ENCODE data around the gene SNPH. TPM values are rescaled to one million over a fixed set of nuclear protein-coding genes. Genes with fewer than 3 reads are reported as not detected.

Gene SNPH
- total and polyA plus RNA-seq, 3 experiments from 2014 or later = 3.2 to 5.8 (median 3.5) TPM

DNA sequence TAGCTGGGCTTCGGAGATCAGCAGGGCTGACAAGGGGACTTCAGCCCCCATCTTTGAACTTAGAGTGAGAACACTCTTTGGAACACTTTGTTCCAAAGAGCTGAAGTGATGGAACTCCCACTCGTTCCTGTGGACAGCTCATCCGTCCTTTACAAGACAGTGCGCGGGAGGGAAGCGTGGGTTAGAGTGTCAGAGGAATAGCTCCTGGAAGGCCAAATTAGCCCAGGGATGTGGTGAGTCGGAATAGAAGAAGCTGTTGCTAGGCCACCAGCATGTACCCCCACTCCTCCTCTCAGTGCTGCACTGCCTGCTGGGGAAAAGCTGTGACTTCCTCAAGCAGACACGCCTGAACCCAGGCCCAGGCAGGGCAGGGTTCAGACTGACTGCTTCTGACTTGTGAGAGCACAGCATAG is 61.2 kb downstream of the SNPH start:
- H3K9me3 ChIP-seq (ENCODE audit: low read length) = no peaks in the 10 kb centered on the region
- Mint-ChIP-seq H3K4me3 (peak overlapping the region in 3 of 7 donors; percentile 12 to 29 (median 15)), H3K27ac (peak overlapping the region in 3 of 8 donors; percentile 49 to 82 (median 72)), H3K9me3 (no peaks in the 10 kb centered on the region), H3K27me3 (no peaks in the 10 kb centered on the region), H3K4me1 (peaks cover 16 to 30% (median 25%) of the 10 kb centered on the region in 3 donors), H3K36me3 (peaks cover 0 to 31% (median 0%) of the 10 kb centered on the region in 3 donors)
- no peak for DNase-seq
- no peaks in the 10 kb centered on the region for H3K27me3 ChIP-seq (ENCODE audit: insufficient read depth, low read length, poor library complexity, severe bottlenecking)
- CTCF ChIA-PET = no interaction called here
- no peak overlapping the region for H3K27ac ChIP-seq (ENCODE audit: low read depth, low read length)
- no peak overlapping the region for H3K4me3 ChIP-seq (ENCODE audit: low read length)
- peaks cover 41% of the 10 kb centered on the region for H3K4me1 ChIP-seq (ENCODE audit: insufficient read depth, low read length)
- POLR2A ChIA-PET = interaction anchor here (0.7 kb wide), 1 partner anchor 201 kb away, joined by 3 read pairs; no protein-coding TSS in a partner anchor
- H3K36me3 ChIP-seq (ENCODE audit: insufficient read depth, low read length) = peaks cover 5% of the 10 kb centered on the region

DNA sequence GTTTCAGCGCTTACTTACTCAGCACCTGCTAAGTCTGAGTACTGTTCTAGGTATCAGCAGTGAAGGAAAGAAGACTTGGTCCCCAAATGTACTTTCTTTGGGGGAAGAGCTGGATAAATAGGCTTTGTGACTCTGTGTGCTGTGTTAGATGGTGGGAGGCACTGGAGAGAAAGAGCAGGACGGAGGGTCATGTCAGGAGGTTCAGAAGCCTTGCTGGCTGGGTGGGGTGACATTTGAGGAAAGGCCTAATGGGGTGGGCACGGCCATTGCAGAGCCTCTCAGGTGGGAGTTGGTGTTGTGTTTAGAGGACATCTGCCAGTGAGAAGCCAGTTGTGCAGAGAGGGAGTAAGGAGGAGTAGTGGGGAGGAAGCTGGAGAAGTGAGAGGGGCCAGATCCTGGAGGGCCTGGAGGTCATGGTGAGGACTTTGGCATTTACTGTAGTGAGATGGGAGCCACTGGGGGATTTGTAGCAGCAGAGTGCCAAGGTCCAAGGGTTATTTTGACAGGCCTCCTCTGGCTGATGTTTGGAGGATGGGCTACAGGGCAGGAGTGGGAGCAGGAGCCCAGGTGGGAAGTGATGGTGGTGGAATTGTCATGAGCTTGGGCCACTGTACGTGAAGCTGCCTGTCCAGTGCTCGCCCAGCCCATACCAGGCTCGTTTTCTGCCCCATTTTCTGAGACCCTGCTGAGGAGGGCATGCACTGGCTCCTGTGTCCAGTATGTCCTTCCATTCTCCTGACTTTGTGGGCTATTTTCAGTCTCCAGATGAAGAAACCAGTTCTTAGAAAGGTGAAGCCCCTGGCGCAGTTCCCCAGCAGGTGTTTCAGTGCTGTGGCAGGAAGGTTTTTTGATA is 62.0 kb downstream of the SNPH start:
- H3K27ac ChIP-seq (ENCODE audit: low read depth, low read length) = no peak overlapping the region
- CTCF ChIA-PET = no interaction called here
- no peak for DNase-seq
- peaks cover 41% of the 10 kb centered on the region for H3K4me1 ChIP-seq (ENCODE audit: insufficient read depth, low read length)
- H3K27me3 ChIP-seq (ENCODE audit: insufficient read depth, low read length, poor library complexity, severe bottlenecking) = no peaks in the 10 kb centered on the region
- H3K36me3 ChIP-seq (ENCODE audit: insufficient read depth, low read length) = peaks cover 5% of the 10 kb centered on the region
- POLR2A ChIA-PET = no interaction called here
- peaks cover 16 to 35% (median 27%) of the 10 kb centered on the region in 3 donors for H3K4me1 Mint-ChIP-seq
- no peaks in the 10 kb centered on the region for H3K9me3 Mint-ChIP-seq
- no peak overlapping the region for H3K4me3 ChIP-seq (ENCODE audit: low read length)
- H3K36me3 Mint-ChIP-seq = peaks cover 0 to 39% (median 0%) of the 10 kb centered on the region in 3 donors
- H3K4me3 Mint-ChIP-seq = peak overlapping the region in 2 of 7 donors; percentile 5 to 29
- no peaks in the 10 kb centered on the region for H3K27me3 Mint-ChIP-seq
- no peaks in the 10 kb centered on the region for H3K9me3 ChIP-seq (ENCODE audit: low read length)
- peak overlapping the region in 7 of 8 donors; percentile 16 to 92 (median 61) for H3K27ac Mint-ChIP-seq

DNA sequence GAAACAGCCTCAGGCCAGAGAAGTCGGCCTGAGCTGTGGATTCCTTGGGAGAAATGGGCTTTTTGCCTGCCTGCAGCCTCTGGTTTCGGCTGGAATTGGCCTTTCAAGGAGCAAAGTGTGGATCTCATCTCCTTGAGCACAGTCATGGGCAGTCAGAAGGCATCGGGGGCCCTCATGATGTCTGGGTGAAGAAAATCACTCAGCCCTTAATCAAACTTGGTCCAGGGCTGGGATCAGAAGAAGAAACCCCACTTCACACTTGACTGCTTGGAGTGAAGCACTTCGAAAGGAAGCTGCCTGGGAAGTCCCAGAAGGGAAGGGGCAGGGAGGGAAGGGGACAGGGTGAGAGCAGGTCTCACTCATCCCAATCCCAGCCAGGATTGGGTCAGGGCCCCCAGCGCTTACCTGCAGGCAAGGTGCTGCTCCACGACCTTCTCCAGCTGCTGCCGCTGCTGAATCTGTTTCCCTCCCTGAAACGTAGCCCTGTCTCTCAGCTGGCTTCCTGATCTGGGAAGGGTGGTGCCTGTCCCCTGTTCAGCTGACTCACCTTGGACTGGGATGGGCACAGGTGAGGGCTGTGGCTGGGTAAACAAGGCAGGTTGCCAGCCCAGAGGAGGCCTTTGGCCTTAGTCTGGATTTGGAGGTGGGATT is 62.7 kb downstream of the SNPH start, which contains the start of gene SDCBP2:
Gene SDCBP2, minus strand, starts transcription at position 460 of the 651 bp plus-strand sequence. CDS start 8,723 bp downstream, outside the sequence.
- CTCF ChIA-PET = no interaction called here
- peaks cover 5% of the 10 kb centered on the region for H3K36me3 ChIP-seq (ENCODE audit: insufficient read depth, low read length)
- Mint-ChIP-seq H3K9me3 (no peaks in the 10 kb centered on the region), H3K27ac (peak within 1 kb of the TSS; percentile 49 to 92 (median 76)), H3K36me3 (peaks cover 0 to 45% (median 0%) of the 10 kb centered on the region in 3 donors), H3K4me3 (peak within 1 kb of the TSS in 1 of 7 donors; percentile 69), H3K27me3 (no peaks in the 10 kb centered on the region), H3K4me1 (peaks cover 16 to 35% (median 31%) of the 10 kb centered on the region in 3 donors)
- DNase-seq = no peak
- H3K27ac ChIP-seq (ENCODE audit: low read depth, low read length) = no peak within 1 kb of the TSS
- no peaks in the 10 kb centered on the region for H3K9me3 ChIP-seq (ENCODE audit: low read length)
- POLR2A ChIA-PET = no interaction called here
- H3K4me1 ChIP-seq (ENCODE audit: insufficient read depth, low read length) = peaks cover 41% of the 10 kb centered on the region
- no peaks in the 10 kb centered on the region for H3K27me3 ChIP-seq (ENCODE audit: insufficient read depth, low read length, poor library complexity, severe bottlenecking)
- no peak within 1 kb of the TSS for H3K4me3 ChIP-seq (ENCODE audit: low read length)

DNA sequence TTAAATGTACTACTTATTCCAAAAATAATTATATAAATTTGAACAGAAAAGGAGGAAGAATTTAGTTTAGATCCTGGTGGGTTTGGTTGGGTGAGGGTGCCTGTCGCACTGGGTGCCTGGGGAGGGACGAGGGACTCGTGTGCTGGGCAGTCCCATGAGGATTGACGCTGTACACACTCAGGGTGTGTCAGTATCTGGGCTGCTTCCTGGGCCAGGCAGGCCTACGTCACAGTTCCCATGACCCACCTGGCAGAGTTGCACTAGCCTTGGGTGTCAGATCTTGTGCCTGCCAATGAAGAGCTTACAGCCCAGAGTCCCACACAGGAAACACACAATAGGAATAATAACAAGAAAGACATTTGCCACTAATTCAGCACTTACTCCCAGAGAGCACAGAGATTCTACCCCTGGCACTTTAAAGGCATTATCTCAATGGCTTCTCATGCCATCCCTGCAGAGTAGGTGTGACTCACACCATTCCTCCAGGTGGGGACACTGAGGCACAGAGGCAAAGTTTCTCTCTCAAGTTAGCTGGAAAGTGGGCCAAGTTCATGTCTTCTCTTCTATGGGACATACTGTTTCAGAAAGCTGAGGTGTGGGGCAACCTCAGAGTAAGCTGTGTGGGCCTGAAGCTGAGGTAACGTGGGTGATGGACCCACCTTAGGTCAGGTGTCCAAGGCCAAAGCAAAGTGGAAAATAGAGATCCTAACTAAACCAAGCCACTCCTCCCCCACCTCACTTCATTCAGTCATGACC is 64.2 kb downstream of the SNPH start:
- Histone ChIP-seq H3K27me3 (ENCODE audit: insufficient read depth, low read length, poor library complexity, severe bottlenecking) (no peaks in the 10 kb centered on the region), H3K9me3 (ENCODE audit: low read length) (no peaks in the 10 kb centered on the region), H3K4me3 (ENCODE audit: low read length) (no peak overlapping the region), H3K27ac (ENCODE audit: low read depth, low read length) (no peak overlapping the region), H3K36me3 (ENCODE audit: insufficient read depth, low read length) (peaks cover 5% of the 10 kb centered on the region), H3K4me1 (ENCODE audit: insufficient read depth, low read length) (peaks cover 33% of the 10 kb centered on the region)
- Mint-ChIP-seq H3K27ac (peak overlapping the region in 7 of 8 donors; percentile 68 to 87 (median 77)), H3K36me3 (peaks cover 0 to 55% (median 0%) of the 10 kb centered on the region in 3 donors), H3K4me1 (peaks cover 22 to 42% (median 36%) of the 10 kb centered on the region in 3 donors), H3K4me3 (peak overlapping the region in 4 of 7 donors; percentile 9 to 69 (median 38)), H3K27me3 (no peaks in the 10 kb centered on the region), H3K9me3 (no peaks in the 10 kb centered on the region)
- ChIA-PET POLR2A (interaction anchor here (0.5 kb wide), 1 partner anchor 66 kb away, joined by 3 read pairs; no protein-coding TSS in a partner anchor), CTCF (interaction anchor here (1.2 kb wide), 1 partner anchor 17 kb away, joined by 3 read pairs; no protein-coding TSS in a partner anchor)
- peak in 2 of 5 donors; percentile 54 to 66 for DNase-seq

DNA sequence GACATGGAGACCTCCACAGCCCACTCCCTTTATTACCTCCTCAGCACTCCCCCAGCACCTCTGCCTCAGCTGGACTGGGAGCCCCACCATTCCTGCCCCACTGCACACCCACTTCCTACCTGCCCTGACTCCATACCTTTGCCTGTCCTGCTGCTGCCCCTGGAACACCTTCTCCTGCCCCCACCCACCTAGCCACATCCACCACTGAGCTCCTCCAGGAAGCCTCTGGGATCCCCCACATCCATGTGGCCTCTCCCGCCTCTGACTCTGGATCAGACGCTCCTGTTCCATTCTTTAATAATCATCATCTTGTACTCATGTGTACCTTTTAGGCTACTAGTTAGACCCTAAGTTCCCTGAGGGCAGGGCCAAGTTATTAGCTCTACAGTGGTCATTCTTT is 65.0 kb downstream of the SNPH start:
- H3K9me3 ChIP-seq (ENCODE audit: low read length) = no peaks in the 10 kb centered on the region
- peaks cover 22 to 48% (median 36%) of the 10 kb centered on the region in 3 donors for H3K4me1 Mint-ChIP-seq
- ChIA-PET CTCF (no interaction called here), POLR2A (interaction anchor here (0.5 kb wide), 1 partner anchor 65 kb away, joined by 3 read pairs; no protein-coding TSS in a partner anchor)
- no peak overlapping the region for H3K4me3 ChIP-seq (ENCODE audit: low read length)
- peaks cover 5% of the 10 kb centered on the region for H3K36me3 ChIP-seq (ENCODE audit: insufficient read depth, low read length)
- H3K27ac Mint-ChIP-seq = peak overlapping the region in 5 of 8 donors; percentile 7 to 89 (median 41)
- H3K4me3 Mint-ChIP-seq = no peak overlapping the region
- H3K36me3 Mint-ChIP-seq = peaks cover 0 to 56% (median 0%) of the 10 kb centered on the region in 3 donors
- H3K4me1 ChIP-seq (ENCODE audit: insufficient read depth, low read length) = peaks cover 28% of the 10 kb centered on the region
- no peak overlapping the region for H3K27ac ChIP-seq (ENCODE audit: low read depth, low read length)
- H3K27me3 ChIP-seq (ENCODE audit: insufficient read depth, low read length, poor library complexity, severe bottlenecking) = no peaks in the 10 kb centered on the region
- no peak for DNase-seq
- H3K27me3 Mint-ChIP-seq = no peaks in the 10 kb centered on the region
- H3K9me3 Mint-ChIP-seq = no peaks in the 10 kb centered on the region

DNA sequence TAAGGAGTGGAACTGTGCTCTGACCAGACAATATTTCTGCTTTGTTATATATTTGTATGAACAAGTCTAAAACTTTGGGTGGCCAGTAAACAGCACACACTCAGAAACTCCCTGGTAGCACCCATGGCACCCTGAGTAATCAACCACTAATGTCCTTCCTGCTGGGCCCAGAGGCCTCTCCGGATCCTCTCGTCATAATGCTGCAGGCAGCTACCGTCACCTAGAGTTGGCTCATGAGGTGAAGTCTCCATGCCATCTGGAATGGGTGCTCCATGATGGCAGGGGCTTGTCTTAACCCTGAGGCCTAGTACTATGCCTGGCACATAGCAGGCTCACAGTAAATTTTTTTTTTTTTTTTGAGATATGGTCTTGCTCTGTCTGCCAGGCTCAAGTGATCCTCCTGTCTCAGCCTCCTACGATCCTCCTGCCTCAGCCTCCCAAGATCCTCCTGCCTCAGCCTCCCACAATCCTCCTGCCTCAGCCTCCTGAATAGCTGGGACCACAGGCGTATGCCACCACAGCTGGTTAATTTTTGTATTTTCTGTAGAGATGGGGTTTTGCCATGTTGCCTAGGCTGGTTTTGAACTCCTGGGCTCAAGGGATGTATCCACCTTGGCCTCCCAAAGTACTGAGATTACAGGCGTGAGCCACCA is 65.8 kb downstream of the SNPH start:
- H3K9me3 ChIP-seq (ENCODE audit: low read length) = no peaks in the 10 kb centered on the region
- H3K4me1 Mint-ChIP-seq = peaks cover 22 to 55% (median 40%) of the 10 kb centered on the region in 3 donors
- H3K27ac Mint-ChIP-seq = peak overlapping the region in 3 of 8 donors; percentile 29 to 61 (median 55)
- H3K27me3 Mint-ChIP-seq = no peaks in the 10 kb centered on the region
- ChIA-PET CTCF (interaction anchor here (1.3 kb wide), 1 partner anchor 19 kb away, joined by 3 read pairs; no protein-coding TSS in a partner anchor), POLR2A (no interaction called here)
- H3K4me3 Mint-ChIP-seq = no peak overlapping the region
- no peaks in the 10 kb centered on the region for H3K9me3 Mint-ChIP-seq
- H3K4me1 ChIP-seq (ENCODE audit: insufficient read depth, low read length) = peaks cover 26% of the 10 kb centered on the region
- no peak for DNase-seq
- no peak overlapping the region for H3K4me3 ChIP-seq (ENCODE audit: low read length)
- no peaks in the 10 kb centered on the region for H3K27me3 ChIP-seq (ENCODE audit: insufficient read depth, low read length, poor library complexity, severe bottlenecking)
- no peak overlapping the region for H3K27ac ChIP-seq (ENCODE audit: low read depth, low read length)
- H3K36me3 Mint-ChIP-seq = peaks cover 0 to 56% (median 0%) of the 10 kb centered on the region in 3 donors
- H3K36me3 ChIP-seq (ENCODE audit: insufficient read depth, low read length) = peaks cover 5% of the 10 kb centered on the region

DNA sequence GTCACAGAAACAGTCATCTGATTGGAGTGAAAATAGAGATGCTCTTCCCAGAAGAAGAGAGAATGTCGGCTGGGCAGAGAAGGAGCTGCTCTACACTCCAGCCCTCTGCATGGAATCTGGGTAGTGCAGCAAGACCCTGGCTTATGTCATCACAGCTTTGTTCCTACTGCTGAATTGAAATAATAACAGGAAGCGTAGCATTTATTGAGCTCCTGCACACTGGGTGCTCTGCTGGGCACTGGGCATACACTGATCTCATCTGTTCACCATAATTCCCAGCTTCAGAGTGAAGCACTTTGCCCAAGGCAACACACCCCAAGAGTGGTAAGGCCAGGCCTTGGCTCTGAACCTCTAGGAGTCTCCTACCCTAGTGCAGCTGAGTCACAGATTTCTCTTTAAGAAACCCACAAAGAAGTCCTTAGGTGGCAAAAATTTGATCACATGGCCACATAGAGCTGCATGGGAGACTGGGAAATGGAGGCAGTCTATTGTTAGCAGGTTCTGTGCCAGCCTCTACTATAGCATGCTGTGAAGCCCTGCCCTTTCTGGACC is 66.7 kb downstream of the SNPH start:
- no peak for DNase-seq
- Histone ChIP-seq H3K27ac (ENCODE audit: low read depth, low read length) (no peak overlapping the region), H3K4me1 (ENCODE audit: insufficient read depth, low read length) (peaks cover 31% of the 10 kb centered on the region), H3K9me3 (ENCODE audit: low read length) (no peaks in the 10 kb centered on the region), H3K36me3 (ENCODE audit: insufficient read depth, low read length) (peaks cover 5% of the 10 kb centered on the region), H3K27me3 (ENCODE audit: insufficient read depth, low read length, poor library complexity, severe bottlenecking) (no peaks in the 10 kb centered on the region), H3K4me3 (ENCODE audit: low read length) (no peak overlapping the region)
- Mint-ChIP-seq H3K27ac (peak overlapping the region in 2 of 8 donors; percentile 55 to 69), H3K4me1 (peaks cover 22 to 60% (median 31%) of the 10 kb centered on the region in 3 donors), H3K36me3 (peaks cover 0 to 53% (median 0%) of the 10 kb centered on the region in 3 donors), H3K9me3 (no peaks in the 10 kb centered on the region), H3K4me3 (no peak overlapping the region), H3K27me3 (no peaks in the 10 kb centered on the region)
- POLR2A ChIA-PET = no interaction called here
- CTCF ChIA-PET = interaction anchor here (1.3 kb wide), 1 partner anchor 20 kb away, joined by 3 read pairs; no protein-coding TSS in a partner anchor

All from CD8-positive, alpha-beta memory T cell (primary cell).